Stimulated activated CD4-positive, alpha-beta T cell treated with anti-CD3 and anti-CD28 coated beads, Interleukin-12 subunit alpha, Interleukin-12 subunit beta, amount 100 ng/mL, for 24 hours (primary cell): ENCODE results near the gene DDIT3.
A peak's percentile ranks its signal among the peaks of the same experiment; 100 is the strongest.
"Not testable (repeated sequence)": the region's sequence is repeated elsewhere in the genome, so short reads cannot be mapped to it uniquely, and the experiment has no call there.

Experiments used
- DNase-seq, 2 experiments: peaks; one replicate each; pipeline ENCODE4 v3.0.0-alpha.2; 2020; ENCODE audit warnings: low read depth in 2 of 2

Gene DDIT3, protein sequence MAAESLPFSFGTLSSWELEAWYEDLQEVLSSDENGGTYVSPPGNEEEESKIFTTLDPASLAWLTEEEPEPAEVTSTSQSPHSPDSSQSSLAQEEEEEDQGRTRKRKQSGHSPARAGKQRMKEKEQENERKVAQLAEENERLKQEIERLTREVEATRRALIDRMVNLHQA

DNA sequence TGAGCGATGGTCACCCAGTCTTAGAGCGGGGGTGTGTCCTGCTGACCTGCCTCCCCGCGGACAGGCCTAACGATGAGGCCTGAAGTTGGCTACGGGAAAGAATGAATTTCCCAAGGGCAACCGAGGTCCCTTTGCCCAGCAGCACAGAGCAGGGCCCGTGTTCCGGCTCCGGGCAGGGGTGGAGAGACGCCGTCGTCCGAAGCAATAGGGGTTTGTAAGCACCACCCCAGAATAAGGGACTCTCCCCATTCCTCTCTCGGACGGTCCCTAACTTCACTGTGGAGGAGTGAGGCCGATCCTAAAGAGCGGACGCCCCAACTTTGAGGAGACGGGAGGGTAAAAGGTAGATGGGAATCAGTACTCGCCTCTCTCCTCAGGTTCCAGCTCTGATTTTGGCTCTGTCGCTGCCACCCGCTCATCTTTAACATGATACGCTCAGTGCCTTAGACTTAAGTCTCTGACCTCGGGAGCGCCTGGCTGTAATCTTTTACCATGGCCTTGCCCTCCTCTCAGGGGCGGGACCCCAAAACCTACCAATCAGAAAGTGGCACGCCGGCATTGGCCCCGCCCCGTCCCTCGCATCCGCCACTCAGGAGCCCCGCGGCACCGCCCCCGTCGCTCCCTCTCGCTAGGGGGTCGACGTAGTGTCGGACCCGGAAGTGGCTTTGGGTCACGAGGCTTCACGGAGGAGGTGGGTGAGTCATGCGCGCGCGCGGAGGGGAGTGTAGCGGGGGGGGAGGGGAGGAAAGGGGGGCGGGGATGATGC is at the start of gene DDIT3:
DDIT3 (minus strand) TSS at position 462 of the 766 bp plus-strand sequence. CDS start 3,108 bp downstream, outside the sequence.
- DNase-seq, result peak; percentile 99

DNA sequence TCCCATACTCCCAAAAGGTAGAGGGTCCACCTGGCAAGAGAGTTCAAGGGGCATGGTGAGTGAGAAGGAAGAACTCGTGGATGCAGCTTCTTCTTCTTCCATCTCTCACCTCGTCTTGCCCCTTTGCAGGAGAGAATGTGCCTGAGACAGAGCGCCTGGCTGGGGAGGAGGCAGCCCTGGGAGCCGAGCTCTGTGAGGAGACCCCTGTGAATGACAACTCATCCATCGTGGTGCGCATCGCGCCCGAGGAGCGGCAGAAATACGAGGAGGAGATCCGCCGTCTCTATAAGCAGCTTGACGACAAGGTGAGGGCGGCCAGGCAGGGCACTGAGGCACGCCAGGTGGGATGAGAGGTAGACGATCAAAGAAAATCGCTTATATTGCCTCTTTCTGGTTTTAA is 49.5 kb upstream of the DDIT3 start:
- no peak for DNase-seq

DNA sequence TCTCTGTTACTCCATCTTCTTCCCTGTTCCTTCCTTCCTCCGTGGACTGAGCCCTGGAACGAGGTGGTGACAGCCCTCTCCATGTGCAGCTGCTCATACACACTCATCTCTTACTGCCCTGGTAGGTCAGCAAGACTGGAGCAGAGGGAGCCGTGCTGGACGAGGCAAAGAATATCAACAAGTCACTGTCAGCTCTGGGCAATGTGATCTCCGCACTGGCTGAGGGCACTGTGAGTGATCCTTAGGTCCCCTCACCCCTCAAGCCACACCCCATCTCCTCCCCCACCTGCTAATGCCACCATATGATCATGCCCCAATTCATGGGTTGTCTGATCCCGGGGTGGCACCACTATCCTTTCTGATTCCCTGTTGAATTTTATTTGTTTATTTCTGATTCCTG is 48.5 kb upstream of the DDIT3 start:
- DNase-seq, result no peak

DNA sequence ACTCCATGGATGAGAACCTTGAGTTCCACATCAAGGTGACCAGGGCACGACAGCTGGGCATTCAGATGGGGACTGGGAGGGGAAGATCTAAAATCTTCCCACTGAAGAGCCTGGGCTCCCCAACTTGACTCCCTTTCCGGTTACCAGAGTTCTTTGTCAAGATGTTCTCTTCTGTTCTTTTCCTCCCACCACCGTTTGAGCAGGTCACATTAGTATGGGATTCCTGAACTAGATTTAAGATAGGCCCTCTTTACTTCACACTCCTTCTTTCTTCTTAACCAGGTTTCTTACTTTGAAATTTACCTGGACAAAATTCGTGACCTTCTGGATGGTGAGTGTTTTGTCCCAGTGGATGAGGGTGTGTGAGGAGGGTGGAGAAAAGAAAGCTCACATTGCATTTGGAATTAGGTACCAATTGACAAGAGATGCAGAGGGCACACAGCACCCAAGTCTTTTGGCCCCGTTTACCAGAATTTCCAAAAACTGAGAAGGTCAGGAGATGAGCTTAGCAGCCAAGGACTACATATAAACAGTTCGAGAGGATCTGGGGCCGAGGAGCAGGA is 43.9 kb upstream of the DDIT3 start:
- no peak for DNase-seq

DNA sequence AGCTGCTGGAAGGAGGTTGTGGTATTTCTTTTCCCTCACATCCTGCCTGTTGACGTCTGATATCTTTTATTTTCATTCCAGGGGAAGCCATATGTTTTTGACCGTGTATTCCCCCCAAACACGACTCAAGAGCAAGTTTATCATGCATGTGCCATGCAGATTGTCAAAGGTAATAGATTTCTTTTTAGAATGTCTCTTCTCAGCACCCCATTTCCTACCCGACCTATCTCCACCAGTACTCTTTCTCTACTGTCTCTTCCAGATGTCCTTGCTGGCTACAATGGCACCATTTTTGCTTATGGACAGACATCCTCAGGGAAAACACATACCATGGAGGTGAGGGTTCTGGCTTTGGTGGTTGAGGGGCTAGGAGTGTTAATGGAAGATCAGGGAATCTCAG is 43.0 kb upstream of the DDIT3 start:
- no peak for DNase-seq

DNA sequence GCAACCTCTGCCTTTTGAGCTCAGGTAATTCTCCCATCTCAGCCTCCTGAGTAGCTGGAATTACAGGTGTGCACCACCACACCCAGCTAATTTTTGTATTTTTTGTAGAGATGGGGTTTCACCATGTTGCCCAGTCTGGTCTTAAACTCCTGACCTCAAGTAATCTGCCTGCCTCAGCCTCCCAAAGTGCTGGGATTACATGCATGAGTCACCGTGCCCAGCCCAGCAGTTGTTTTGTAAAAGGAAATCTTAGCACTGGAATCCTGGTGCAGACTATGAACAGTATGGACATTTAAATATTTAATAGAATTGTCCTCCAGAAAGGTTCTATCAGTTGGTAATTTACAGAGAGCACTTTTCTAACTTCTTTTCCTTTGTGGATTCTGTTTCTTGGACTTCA is 40.8 kb upstream of the DDIT3 start:
- not testable (repeated sequence) for DNase-seq

DNA sequence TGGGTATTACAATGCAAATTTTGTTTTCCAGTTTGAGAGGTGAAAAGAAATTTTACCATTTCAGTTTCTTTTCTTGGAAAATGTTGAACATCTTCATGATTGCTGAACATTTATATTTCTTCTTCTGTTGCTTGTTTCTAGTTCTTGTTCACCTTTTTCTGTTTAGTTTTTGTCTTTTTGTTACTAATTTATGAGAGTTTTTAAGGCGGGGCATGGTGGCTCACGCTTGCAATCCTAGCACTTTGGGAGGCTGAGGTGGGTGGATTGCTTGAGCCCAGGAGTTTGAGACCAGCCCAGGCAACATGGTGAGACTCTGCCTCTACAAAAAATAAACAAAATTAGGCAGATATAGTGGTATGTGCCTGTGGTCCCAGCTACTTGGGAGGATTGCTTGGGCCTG is 40.2 kb upstream of the DDIT3 start:
- no peak for DNase-seq

DNA sequence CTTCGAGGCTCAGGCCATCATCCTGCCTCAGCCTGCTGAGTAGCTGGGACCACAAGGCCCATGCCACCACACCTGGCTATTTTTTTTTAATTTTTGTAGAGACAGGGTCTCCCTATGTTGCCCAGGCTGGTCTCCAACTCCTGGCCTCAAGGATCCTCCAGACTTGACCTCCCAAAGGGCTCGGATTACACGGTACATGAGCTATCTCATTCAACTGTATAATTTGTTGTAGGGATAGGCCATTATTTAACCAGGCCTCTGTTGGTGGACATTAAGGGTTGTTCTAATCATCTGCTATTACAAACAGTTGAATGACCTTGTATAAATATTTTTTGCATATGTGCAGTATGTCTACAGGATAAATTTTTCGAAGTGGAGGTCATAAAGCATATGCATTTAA is 38.5 kb upstream of the DDIT3 start:
- DNase-seq, result no peak

DNA sequence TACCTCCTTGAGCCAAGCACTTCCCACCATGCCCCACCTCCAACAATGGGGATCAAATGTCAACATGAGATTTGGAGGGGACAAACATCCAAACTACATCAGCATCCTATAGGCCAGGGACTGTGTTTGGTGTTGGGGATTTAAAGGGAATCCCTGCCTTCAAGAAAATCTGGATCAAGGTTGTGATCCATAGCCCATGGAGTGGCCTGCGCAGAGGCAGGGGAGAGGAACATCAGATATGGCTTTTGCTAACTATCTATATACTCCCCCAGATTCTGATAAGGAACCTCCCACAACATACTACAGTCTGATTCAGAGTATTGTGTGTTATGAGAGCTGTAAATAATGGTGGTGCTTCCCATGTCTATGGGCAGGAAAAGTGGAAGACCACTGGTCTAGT is 34.6 kb upstream of the DDIT3 start:
- DNase-seq, result no peak

DNA sequence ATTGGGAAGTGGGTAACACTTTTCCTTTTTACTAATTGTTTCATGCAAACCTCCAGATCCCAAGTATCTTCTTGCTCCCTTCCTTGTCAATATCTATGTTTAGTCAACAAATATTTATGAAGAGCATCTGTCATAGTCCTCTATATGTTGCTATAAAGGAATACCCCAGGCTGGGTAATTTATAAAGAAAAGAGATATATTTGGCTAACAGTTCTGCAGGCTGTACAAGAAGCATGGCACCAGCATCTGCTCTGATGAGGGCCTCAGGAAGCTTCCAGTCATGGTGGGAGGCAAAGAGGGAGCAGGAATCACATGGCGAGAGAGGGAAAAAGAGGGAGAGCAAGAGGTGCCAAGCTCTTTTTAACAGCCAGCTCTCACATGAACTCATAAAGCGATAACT is 34.1 kb upstream of the DDIT3 start:
- no peak for DNase-seq

DNA sequence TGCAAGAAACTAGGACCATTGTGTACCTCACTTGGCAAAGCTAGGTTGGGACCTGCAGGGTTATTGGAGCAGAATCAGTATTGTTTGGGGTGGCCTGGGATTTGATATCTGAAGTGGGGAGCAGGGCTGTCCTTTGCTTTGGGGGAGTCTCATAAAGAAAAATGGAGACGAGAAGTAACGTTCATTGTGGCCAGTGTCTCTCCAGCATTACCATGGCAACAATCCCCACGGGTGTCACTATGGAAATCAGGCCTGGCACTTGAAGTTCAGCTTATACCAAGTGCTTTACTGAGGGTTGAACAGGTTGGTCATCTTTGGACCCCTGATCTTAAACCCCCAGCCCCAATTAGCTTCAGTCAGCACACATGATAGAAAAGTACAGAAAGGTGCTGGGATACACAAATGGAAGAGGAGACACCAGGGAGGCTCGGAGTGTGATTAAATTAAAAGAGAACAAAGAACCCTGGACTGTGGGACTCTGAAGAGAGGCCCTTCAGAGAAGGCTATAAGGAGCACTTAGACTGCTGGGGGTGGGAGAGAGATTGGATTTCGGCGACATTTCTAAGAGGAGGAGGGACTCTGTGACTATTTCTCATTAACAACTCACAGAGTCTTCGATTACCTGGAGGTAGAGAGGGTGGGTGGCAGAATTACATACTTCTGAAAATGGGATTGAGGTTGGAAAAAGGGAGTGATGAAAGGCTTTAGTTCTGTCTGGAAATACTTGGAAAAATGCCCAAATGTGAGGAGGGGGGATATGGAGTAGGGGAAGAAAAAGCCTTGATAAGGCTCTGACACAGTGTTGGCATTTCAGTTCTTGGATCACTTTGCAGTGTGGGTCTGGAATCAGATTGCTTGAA is 33.3 kb upstream of the DDIT3 start:
- no peak for DNase-seq

DNA sequence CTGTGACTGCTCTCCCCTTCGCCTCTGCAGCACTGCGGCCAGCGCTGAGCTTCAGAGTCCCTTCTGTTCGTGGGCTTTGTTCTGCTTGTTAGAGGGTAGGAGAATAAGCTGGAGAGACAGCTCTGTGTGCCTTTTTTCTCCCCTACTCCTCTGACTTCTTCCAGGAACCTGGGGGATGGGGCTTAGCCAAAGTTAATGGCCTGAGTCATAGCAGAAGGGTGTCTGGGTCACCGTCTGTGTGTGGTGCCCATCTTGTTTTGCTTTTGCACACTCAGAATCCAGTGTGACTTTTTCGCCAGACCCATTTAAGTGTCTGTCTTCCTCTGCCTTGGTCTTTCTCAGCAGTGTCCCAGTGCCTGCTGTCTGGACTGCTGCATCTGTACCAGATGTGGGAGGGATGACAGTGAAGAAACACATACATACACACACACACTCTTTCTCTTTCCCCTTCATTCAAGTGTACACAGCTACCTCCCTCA is 32.6 kb upstream of the DDIT3 start:
- no peak for DNase-seq

DNA sequence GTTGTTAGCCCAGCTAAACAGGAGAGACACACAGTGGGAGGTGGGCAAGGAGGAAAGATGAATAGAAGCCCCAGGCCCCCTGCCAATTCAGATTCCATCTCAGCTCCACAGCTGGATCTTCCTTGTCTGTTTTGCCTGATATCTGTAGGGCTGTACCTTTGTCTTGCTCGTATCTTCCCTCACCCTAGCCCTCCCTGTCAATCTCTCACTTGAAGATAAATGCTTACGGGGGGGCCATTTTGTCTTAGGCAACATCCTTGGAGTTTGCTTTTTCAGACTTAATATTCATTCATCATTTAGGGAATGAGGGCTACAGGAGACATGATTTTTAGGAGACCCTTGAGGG is 32.0 kb upstream of the DDIT3 start:
- no peak for DNase-seq

DNA sequence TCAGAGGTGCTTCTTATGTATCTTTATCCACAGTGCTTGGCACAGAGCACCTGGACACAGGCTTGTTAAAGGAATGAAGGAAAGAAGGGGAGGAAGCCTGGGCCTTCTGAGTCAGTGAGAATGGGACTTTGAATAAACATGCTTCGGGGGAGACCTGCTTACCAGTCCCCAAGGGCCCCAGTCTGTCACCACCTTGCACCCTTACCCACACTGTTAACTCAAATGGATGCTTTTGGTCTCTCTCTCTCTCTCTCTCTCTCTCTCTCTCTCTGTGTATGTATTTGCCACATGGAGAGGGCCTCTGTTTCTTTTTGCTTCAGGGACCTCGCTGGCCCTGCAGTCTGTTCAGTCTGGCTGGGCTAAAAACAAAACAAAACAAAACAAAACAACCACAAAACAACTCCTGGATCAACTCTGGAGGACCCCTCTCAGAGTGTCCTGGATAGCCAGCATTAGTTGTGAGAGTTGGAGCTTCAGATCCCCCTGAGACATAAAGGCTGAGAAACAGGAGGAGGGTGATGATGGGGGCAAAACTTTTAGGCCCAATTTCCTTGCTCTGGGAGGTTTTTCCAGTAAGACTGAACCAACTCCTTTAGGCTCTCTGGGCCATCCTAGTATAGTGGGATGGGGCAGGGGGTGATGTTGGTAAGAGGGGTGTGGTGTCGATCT is 31.5 kb upstream of the DDIT3 start:
- no peak for DNase-seq

DNA sequence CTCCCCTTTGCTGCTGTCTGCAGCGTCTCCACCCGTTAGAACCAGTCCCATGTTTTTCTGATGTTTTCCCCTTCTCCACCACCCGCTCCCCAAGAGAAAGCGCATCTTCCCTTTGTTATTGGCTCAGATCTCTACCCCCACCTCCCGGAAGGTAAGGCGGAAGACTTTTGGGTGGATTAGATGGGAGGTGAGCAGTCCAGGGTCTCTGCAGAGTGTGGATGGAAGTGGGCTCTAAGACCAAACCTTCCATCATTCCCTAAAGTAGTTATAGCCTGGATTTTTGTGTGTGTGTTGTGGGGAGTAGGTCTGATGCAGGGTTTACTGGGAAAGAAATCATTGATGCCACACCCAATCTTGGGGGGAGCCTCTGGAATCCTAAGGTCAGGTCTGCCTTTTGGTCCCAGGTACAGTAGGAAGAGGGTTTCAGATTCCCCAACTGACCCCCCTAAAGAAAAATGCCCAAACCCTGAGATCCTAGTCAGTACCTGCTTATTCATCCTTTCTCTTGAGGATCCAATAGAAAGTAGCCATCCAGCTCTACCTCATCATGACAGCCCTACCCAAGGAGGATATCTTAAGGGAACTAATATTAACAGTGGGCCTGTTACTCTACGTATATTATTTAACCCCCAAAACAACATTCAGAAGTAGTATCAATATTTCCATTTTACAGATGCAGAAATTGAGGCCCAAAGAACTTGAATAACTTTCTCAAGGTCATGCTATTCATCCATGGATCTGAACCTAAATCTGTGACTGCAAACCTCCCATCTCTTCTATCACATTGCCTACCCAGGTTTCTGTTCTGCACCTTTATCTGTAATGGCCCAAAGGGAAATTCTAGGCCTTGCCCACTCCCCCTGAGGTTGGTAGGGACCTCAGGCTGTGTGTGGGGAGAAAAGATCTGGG is 30.6 kb upstream of the DDIT3 start:
- no peak for DNase-seq

DNA sequence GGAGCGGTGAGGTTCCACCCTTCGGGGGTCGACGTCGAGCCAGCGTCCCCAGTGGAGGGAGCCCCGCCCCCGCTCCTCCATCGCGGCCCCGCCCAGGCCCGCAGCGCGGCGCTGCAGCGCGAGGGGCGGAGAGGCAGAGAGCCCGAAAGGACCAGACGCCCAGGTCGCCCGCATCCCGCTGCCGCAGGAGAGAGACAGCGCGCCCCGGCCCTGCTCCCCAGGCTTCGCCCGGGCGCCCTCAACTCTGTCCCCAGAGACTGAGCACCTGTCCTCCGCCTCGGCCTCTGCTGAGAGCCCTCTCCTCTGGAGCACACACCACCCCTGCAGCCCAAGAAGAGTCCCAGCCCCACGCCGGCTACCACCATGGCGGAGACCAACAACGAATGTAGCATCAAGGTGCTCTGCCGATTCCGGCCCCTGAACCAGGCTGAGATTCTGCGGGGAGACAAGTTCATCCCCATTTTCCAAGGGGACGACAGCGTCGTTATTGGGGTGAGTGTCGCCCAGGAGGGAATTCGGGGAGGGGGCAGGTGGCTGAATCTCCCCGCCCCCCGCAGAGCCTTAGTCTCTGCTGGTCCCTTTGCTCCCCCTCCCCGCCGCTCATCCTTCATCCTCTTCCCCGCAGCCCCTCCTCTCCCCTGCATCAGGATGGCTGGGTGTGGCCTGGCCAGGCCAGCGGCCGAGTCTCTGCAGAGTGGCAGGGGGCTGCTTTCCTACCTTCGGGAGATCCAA is 29.8 kb upstream of the DDIT3 start, which contains the start of gene KIF5A:
KIF5A (plus strand) TSS at position 136 of the 732 bp plus-strand sequence; CDS start at position 364, 228 bp downstream.
- peak; percentile 12 to 49 for DNase-seq

DNA sequence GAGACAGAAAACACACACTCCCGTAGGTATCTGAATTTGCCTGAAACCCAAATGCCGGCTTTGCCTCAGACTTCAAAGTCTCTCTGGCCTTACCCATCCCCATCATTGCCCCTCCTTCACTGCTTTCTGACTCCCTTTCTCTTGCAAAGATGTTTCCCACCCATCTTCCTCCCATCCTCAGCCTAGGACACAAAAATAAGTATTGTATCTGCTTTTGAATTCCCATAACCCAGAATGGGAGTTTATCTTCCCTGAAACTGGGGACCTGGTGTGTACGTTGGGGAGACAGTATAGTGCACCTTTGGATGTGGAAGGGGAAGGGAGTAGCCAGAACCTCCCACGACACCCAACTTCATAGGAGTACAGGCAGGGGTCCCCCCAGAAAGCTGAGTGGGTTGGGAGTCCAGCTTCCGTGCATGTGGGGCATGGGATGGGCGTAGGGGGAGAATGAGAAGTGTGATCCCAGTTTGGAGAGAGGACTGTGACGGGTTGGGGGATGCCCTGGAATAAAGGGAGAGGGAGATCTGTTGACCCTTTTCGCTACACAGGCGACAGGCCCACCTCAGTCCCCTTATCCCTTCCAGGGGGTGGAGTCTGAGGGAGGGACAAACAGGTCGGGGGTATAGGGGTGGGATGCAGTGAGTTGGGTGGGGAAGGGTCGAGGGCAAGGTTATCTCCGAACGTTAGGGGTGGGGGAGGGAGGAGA is 29.0 kb upstream of the DDIT3 start:
- no peak for DNase-seq

DNA sequence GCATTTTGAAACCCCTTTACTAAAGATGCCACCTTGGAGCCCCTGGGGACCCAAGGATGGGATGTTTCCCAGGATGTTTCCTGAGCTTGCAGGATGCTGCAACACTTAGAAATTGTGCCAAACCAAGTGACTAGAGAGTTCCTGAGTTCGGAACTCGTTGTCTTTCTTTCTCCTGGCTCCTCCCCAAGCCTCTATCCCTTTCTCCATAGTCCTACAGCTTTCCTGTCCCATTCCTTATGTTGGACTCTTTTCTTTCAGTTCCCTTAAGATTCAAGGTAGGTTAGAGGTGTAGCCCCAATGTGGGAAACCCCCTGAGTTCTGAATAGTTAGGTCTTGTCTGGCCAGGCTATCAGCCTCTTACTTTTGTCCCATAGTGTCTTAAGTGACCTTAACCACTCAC is 28.2 kb upstream of the DDIT3 start:
- no peak for DNase-seq

DNA sequence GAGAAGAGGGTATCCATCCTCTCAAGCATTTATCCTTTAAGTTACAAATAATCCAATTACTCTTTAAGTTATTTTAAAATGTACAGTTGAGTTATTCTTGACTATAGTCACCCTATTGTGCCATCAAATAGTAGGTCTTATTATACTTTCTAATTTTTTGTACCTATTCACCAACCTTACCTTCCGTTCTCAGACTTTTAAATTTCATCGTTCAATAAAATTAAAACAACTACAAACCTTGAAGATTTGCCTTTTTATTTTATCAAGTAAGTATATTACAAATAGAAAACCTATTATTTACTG is 27.6 kb upstream of the DDIT3 start:
- no peak for DNase-seq
